ENCODE results near the gene LRPPRC. TPM values are rescaled to one million over a fixed set of nuclear protein-coding genes. Genes with fewer than 3 reads are reported as not detected.
A peak's percentile ranks its signal among the peaks of the same experiment; 100 is the strongest.

LRPPRC gene
- total RNA-seq, 1 experiment from 2014 or later, result 253 TPM

GRCh38 chr2:44045061-44045460, 49.3 kb upstream of the LRPPRC start (continued):
- TF ChIP-seq, protein P1, sequence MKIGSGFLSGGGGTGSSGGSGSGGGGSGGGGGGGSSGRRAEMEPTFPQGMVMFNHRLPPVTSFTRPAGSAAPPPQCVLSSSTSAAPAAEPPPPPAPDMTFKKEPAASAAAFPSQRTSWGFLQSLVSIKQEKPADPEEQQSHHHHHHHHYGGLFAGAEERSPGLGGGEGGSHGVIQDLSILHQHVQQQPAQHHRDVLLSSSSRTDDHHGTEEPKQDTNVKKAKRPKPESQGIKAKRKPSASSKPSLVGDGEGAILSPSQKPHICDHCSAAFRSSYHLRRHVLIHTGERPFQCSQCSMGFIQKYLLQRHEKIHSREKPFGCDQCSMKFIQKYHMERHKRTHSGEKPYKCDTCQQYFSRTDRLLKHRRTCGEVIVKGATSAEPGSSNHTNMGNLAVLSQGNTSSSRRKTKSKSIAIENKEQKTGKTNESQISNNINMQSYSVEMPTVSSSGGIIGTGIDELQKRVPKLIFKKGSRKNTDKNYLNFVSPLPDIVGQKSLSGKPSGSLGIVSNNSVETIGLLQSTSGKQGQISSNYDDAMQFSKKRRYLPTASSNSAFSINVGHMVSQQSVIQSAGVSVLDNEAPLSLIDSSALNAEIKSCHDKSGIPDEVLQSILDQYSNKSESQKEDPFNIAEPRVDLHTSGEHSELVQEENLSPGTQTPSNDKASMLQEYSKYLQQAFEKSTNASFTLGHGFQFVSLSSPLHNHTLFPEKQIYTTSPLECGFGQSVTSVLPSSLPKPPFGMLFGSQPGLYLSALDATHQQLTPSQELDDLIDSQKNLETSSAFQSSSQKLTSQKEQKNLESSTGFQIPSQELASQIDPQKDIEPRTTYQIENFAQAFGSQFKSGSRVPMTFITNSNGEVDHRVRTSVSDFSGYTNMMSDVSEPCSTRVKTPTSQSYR (CRISPR knock-in tag; IDR thresholded peaks at IDR 0.05), result no peak
- no peak for TF ChIP-seq MYBL2 (CRISPR knock-in tag; IDR thresholded peaks at IDR 0.05)
- no peak for TF ChIP-seq ATF1 (CRISPR knock-in tag; IDR thresholded peaks at IDR 0.05)
- TF ChIP-seq FOXP1 (CRISPR knock-in tag; IDR thresholded peaks at IDR 0.05; ENCODE audit: borderline replicate concordance), result no peak
- no peak for TF ChIP-seq TEAD4 (CRISPR knock-in tag; IDR thresholded peaks at IDR 0.05)
- TF ChIP-seq, protein P2, sequence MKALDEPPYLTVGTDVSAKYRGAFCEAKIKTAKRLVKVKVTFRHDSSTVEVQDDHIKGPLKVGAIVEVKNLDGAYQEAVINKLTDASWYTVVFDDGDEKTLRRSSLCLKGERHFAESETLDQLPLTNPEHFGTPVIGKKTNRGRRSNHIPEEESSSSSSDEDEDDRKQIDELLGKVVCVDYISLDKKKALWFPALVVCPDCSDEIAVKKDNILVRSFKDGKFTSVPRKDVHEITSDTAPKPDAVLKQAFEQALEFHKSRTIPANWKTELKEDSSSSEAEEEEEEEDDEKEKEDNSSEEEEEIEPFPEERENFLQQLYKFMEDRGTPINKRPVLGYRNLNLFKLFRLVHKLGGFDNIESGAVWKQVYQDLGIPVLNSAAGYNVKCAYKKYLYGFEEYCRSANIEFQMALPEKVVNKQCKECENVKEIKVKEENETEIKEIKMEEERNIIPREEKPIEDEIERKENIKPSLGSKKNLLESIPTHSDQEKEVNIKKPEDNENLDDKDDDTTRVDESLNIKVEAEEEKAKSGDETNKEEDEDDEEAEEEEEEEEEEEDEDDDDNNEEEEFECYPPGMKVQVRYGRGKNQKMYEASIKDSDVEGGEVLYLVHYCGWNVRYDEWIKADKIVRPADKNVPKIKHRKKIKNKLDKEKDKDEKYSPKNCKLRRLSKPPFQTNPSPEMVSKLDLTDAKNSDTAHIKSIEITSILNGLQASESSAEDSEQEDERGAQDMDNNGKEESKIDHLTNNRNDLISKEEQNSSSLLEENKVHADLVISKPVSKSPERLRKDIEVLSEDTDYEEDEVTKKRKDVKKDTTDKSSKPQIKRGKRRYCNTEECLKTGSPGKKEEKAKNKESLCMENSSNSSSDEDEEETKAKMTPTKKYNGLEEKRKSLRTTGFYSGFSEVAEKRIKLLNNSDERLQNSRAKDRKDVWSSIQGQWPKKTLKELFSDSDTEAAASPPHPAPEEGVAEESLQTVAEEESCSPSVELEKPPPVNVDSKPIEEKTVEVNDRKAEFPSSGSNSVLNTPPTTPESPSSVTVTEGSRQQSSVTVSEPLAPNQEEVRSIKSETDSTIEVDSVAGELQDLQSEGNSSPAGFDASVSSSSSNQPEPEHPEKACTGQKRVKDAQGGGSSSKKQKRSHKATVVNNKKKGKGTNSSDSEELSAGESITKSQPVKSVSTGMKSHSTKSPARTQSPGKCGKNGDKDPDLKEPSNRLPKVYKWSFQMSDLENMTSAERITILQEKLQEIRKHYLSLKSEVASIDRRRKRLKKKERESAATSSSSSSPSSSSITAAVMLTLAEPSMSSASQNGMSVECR (CRISPR knock-in tag; IDR thresholded peaks at IDR 0.05; ENCODE audit: borderline replicate concordance), result no peak
- no peak for TF ChIP-seq ATF2 (CRISPR knock-in tag; IDR thresholded peaks at IDR 0.05; ENCODE audit: borderline replicate concordance, low read depth)

DNA sequence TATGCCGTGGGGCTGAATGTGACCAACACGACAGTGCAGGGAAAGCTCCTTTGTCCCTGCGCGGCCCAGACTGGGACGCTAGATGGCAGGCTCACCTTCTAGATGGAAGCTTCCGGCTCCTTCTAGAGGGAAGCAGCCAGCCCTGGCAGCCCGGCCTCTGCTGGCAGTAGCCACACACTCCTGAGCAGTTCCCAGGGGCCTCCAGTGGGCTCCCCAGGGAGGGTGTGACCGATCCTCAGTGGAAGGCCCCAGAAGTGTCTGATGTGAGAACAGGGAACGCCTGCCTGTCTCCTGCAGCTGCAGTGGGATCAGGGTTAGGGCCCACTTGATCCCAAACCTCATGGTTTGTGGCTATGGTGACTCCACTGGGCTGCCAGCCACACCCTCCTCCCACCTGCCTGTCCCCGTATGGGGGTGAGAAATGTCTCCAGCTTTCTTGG, 48.5 kb upstream of the LRPPRC start:
- ATAC-seq, result peak; percentile 99
- Mint-ChIP-seq H3K9me3 (peaks cover 27% of the 10 kb centered on the region), H3K36me3 (no peaks in the 10 kb centered on the region), H3K4me1 (no peaks in the 10 kb centered on the region), H3K27ac (no peak overlapping the region), H3K4me3 (no peak overlapping the region), H3K27me3 (ENCODE audit: low read depth) (peaks cover 4% of the 10 kb centered on the region)
- CTCF ChIA-PET, result interaction anchor here (0.6 to 1.9 kb wide), 53 partner anchors 9 to 972 kb away, joined by 3 to 21 read pairs (median 4); partner anchors contain the start of genes CAMKMT, PPM1B and PREPL
- POLR2A ChIA-PET, result no interaction called here
- TF ChIP-seq NR2C2 (CRISPR knock-in tag; IDR thresholded peaks at IDR 0.05), result no peak
- peak; percentile 72; the same call in 1 of the 2 replicates for TF ChIP-seq CTCF (IDR thresholded peaks at IDR 0.05)
- peak; percentile 93 for DNase-seq (ENCODE audit: low spot score)

DNA sequence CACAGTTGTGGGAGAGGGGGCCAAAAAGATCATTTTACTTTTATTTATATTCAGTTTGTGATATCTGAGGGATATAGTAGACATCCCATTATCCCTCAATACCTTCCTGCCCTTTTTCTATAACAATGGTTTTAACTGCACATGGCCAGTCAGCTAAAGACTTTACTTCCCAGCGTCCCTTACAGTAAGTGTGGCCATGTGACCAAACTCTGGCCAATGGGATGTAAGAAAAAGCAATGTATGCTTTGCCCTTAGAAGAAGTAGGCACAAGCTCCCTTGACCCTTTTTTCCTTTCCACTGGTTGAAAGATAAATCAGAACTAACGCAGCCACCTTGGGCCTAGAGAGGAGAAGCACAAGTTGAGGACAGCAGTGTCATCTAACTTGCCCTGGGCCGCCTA, 44.6 kb upstream of the LRPPRC start:
- ChIA-PET POLR2A (no interaction called here), CTCF (no interaction called here)
- Mint-ChIP-seq H3K9me3 (peaks cover under 1% of the 10 kb centered on the region), H3K27ac (no peak overlapping the region), H3K36me3 (no peaks in the 10 kb centered on the region), H3K4me1 (peaks cover 15% of the 10 kb centered on the region), H3K4me3 (no peak overlapping the region), H3K27me3 (ENCODE audit: low read depth) (no peaks in the 10 kb centered on the region)
- DNase-seq (ENCODE audit: low spot score), result no peak
- no peak for ATAC-seq
- TF ChIP-seq CREM (CRISPR knock-in tag; IDR thresholded peaks at IDR 0.05) (no peak), NFE2L1 (CRISPR knock-in tag; IDR thresholded peaks at IDR 0.05) (no peak), MXD4 (CRISPR knock-in tag; IDR thresholded peaks at IDR 0.05; ENCODE audit: borderline replicate concordance) (no peak), USF1 (CRISPR knock-in tag; IDR thresholded peaks at IDR 0.05) (peak; percentile 56)
- TF ChIP-seq, protein P3, sequence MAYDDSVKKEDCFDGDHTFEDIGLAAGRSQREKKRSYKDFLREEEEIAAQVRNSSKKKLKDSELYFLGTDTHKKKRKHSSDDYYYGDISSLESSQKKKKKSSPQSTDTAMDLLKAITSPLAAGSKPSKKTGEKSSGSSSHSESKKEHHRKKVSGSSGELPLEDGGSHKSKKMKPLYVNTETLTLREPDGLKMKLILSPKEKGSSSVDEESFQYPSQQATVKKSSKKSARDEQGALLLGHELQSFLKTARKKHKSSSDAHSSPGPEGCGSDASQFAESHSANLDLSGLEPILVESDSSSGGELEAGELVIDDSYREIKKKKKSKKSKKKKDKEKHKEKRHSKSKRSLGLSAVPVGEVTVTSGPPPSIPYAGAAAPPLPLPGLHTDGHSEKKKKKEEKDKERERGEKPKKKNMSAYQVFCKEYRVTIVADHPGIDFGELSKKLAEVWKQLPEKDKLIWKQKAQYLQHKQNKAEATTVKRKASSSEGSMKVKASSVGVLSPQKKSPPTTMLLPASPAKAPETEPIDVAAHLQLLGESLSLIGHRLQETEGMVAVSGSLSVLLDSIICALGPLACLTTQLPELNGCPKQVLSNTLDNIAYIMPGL (CRISPR knock-in tag; IDR thresholded peaks at IDR 0.05), result no peak
- TF ChIP-seq, protein P4, sequence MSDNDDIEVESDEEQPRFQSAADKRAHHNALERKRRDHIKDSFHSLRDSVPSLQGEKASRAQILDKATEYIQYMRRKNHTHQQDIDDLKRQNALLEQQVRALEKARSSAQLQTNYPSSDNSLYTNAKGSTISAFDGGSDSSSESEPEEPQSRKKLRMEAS (CRISPR knock-in tag; IDR thresholded peaks at IDR 0.05), result no peak
- TF ChIP-seq, protein P5, sequence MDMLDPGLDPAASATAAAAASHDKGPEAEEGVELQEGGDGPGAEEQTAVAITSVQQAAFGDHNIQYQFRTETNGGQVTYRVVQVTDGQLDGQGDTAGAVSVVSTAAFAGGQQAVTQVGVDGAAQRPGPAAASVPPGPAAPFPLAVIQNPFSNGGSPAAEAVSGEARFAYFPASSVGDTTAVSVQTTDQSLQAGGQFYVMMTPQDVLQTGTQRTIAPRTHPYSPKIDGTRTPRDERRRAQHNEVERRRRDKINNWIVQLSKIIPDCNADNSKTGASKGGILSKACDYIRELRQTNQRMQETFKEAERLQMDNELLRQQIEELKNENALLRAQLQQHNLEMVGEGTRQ (CRISPR knock-in tag; IDR thresholded peaks at IDR 0.05), result peak; percentile 72
- TF ChIP-seq, protein P6, sequence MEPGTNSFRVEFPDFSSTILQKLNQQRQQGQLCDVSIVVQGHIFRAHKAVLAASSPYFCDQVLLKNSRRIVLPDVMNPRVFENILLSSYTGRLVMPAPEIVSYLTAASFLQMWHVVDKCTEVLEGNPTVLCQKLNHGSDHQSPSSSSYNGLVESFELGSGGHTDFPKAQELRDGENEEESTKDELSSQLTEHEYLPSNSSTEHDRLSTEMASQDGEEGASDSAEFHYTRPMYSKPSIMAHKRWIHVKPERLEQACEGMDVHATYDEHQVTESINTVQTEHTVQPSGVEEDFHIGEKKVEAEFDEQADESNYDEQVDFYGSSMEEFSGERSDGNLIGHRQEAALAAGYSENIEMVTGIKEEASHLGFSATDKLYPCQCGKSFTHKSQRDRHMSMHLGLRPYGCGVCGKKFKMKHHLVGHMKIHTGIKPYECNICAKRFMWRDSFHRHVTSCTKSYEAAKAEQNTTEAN (CRISPR knock-in tag; IDR thresholded peaks at IDR 0.05), result no peak
